Measurements from ENCODE around the gene BDKRB1. TPM values are rescaled to one million over a fixed set of nuclear protein-coding genes. Genes with fewer than 3 reads are reported as not detected.

BDKRB1 gene
- total RNA-seq (ENCODE audit: low replicate concordance), result not detected in 2 replicates

- Histone ChIP-seq H3K27me3 (no peaks in the 10 kb centered on the region), H2AFZ (replicated peaks) (no peak within 1 kb of the TSS)
Observed at GRCh38 chr14:96255501-96256366, at the start of gene BDKRB1. Gene BDKRB1 (plus strand): TSS chr14:96256210. CDS start chr14:96263683, 7,473 bp downstream.

DNA sequence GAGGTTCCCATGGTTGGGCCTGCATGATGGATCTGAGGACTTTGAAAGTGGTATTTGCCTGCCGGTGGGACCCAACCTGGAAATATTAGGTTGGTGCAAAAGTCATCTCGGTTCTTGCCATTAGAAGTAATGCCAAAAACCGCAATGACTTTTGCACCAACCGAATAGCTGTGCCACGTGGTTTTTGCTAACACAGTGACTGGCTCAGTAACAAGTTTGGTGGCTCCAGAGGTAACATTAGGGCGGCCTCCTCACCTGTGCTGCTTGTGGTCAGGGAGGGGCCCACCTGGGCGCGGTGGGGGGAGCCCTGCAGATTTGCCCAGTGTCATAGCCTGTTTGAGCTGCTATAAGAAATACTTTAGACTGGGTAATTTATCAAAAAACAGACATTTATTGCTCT lies 49.5 kb upstream of the BDKRB1 start:
- peaks cover 13% of the 10 kb centered on the region for H3K4me1 Mint-ChIP-seq
- H3K27ac Mint-ChIP-seq, result no peak overlapping the region
- no peak overlapping the region for H3K9ac ChIP-seq
- no peaks in the 10 kb centered on the region for H3K36me3 Mint-ChIP-seq
- TF ChIP-seq EZH2phosphoT487 (IDR thresholded peaks at IDR 0.05) (no peak), EZH2 (IDR thresholded peaks at IDR 0.05) (no peak)
- H3K27me3 ChIP-seq, result peaks cover 31% of the 10 kb centered on the region
- H3K79me2 ChIP-seq (ENCODE audit: low read depth), result no peaks in the 10 kb centered on the region
- no peaks in the 10 kb centered on the region for H3K9me3 Mint-ChIP-seq
- H4K20me1 ChIP-seq (ENCODE audit: low read depth), result no peaks in the 10 kb centered on the region
- no peak overlapping the region for H3K4me3 Mint-ChIP-seq
- peaks cover 10% of the 10 kb centered on the region for H3K4me1 ChIP-seq
- peaks cover 8% of the 10 kb centered on the region for H3K27me3 Mint-ChIP-seq (ENCODE audit: insufficient read depth, low read depth)
- no peak overlapping the region for H2AFZ ChIP-seq (replicated peaks)
- no peak overlapping the region for H3K27ac ChIP-seq
- no peaks in the 10 kb centered on the region for H3F3A ChIP-seq (ENCODE audit: low read depth)
- H3K4me3 ChIP-seq, result no peak overlapping the region
- no peak for DNase-seq (ENCODE audit: low spot score)
- H3K9me3 ChIP-seq (ENCODE audit: low read depth), result no peaks in the 10 kb centered on the region
- H3K4me2 ChIP-seq, result no peak overlapping the region
- H3K36me3 ChIP-seq, result no peaks in the 10 kb centered on the region

More at GRCh38 chr14:96255501-96256366, at the start of gene BDKRB1:
- Histone ChIP-seq H3K9me3 (ENCODE audit: low read depth) (no peaks in the 10 kb centered on the region), H3K36me3 (no peaks in the 10 kb centered on the region), H3K79me2 (ENCODE audit: low read depth) (no peaks in the 10 kb centered on the region), H3K4me3 (no peak within 1 kb of the TSS), H3F3A (ENCODE audit: low read depth) (no peaks in the 10 kb centered on the region), H3K4me1 (no peaks in the 10 kb centered on the region), H3K4me2 (no peak within 1 kb of the TSS), H4K20me1 (ENCODE audit: low read depth) (no peaks in the 10 kb centered on the region), H3K9ac (no peak within 1 kb of the TSS), H3K27ac (no peak within 1 kb of the TSS)
- no peaks in the 10 kb centered on the region for H3K36me3 Mint-ChIP-seq
- H3K4me3 Mint-ChIP-seq, result no peak within 1 kb of the TSS
- no peak for DNase-seq (ENCODE audit: low spot score)
- TF ChIP-seq, protein P1, sequence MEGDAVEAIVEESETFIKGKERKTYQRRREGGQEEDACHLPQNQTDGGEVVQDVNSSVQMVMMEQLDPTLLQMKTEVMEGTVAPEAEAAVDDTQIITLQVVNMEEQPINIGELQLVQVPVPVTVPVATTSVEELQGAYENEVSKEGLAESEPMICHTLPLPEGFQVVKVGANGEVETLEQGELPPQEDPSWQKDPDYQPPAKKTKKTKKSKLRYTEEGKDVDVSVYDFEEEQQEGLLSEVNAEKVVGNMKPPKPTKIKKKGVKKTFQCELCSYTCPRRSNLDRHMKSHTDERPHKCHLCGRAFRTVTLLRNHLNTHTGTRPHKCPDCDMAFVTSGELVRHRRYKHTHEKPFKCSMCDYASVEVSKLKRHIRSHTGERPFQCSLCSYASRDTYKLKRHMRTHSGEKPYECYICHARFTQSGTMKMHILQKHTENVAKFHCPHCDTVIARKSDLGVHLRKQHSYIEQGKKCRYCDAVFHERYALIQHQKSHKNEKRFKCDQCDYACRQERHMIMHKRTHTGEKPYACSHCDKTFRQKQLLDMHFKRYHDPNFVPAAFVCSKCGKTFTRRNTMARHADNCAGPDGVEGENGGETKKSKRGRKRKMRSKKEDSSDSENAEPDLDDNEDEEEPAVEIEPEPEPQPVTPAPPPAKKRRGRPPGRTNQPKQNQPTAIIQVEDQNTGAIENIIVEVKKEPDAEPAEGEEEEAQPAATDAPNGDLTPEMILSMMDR (IDR thresholded peaks at IDR 0.05), result no peak
- TF ChIP-seq EZH2 (IDR thresholded peaks at IDR 0.05) (no peak), EZH2phosphoT487 (IDR thresholded peaks at IDR 0.05) (no peak)
- H3K27me3 Mint-ChIP-seq (ENCODE audit: insufficient read depth, low read depth), result peaks cover 7% of the 10 kb centered on the region
- H3K4me1 Mint-ChIP-seq, result peaks cover 17% of the 10 kb centered on the region
- H3K9me3 Mint-ChIP-seq, result peaks cover 17% of the 10 kb centered on the region
- no peak within 1 kb of the TSS for H3K27ac Mint-ChIP-seq

DNA sequence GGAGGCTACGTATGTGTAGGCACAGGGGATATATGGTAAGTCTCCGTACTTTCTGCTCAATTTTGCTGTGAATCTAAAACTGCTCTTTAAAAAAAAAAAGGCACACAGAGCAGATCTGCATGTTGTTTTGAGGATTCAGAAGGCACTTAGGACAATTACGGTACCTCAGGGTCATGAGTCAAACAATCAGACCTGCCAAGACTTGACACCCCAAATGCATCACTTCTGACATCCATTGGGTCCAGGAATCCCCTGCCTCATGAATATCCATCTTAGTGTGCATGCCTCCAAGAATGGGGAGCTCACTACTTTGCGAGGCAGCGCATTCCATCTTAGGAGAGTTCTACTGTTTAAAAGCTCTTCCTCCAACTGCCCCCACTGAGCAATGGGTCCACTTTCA lies 48.3 kb upstream of the BDKRB1 start:
- no peak overlapping the region for H3K9ac ChIP-seq
- no peak overlapping the region for H2AFZ ChIP-seq (replicated peaks)
- H3K4me2 ChIP-seq, result no peak overlapping the region
- H3K27me3 ChIP-seq, result peaks cover 31% of the 10 kb centered on the region
- Mint-ChIP-seq H3K4me1 (peaks cover 8% of the 10 kb centered on the region), H3K4me3 (no peak overlapping the region), H3K9me3 (peaks cover 3% of the 10 kb centered on the region), H3K27me3 (ENCODE audit: insufficient read depth, low read depth) (peaks cover 8% of the 10 kb centered on the region), H3K27ac (no peak overlapping the region), H3K36me3 (no peaks in the 10 kb centered on the region)
- DNase-seq (ENCODE audit: low spot score), result no peak
- H3K27ac ChIP-seq, result no peak overlapping the region
- peaks cover 10% of the 10 kb centered on the region for H3K4me1 ChIP-seq
- no peak overlapping the region for H3K4me3 ChIP-seq
- no peaks in the 10 kb centered on the region for H3K36me3 ChIP-seq
- H3K79me2 ChIP-seq (ENCODE audit: low read depth), result no peaks in the 10 kb centered on the region
- H3F3A ChIP-seq (ENCODE audit: low read depth), result no peaks in the 10 kb centered on the region
- TF ChIP-seq, protein P1 (IDR thresholded peaks at IDR 0.05), result no peak
- TF ChIP-seq EZH2phosphoT487 (IDR thresholded peaks at IDR 0.05) (no peak), EZH2 (IDR thresholded peaks at IDR 0.05) (no peak)
- H4K20me1 ChIP-seq (ENCODE audit: low read depth), result no peaks in the 10 kb centered on the region
- H3K9me3 ChIP-seq (ENCODE audit: low read depth), result no peaks in the 10 kb centered on the region

DNA sequence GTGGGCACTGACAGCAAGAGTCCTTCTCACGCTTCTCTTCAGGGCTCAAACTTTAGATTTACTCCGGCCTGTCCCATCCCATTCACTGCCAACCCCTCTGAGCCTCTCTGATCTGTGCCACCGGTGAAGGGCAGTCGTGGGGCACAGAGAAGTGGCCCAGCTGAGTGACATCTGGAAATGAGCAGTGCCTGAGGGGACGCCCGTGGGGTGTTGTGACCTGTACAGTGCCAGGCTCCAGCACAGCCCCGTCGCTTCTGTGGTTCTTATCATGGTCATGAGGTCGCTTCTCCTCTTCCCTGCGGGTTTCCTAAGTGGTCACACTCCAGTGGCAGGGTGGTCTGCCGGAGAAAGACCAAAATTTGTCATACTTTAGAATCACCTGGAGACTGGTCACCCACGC lies 47.3 kb upstream of the BDKRB1 start:
- Mint-ChIP-seq H3K36me3 (no peaks in the 10 kb centered on the region), H3K27me3 (ENCODE audit: insufficient read depth, low read depth) (peaks cover 8% of the 10 kb centered on the region), H3K4me1 (peaks cover 8% of the 10 kb centered on the region), H3K27ac (no peak overlapping the region), H3K4me3 (no peak overlapping the region), H3K9me3 (peaks cover 10% of the 10 kb centered on the region)
- Histone ChIP-seq H3K4me2 (no peak overlapping the region), H3K79me2 (ENCODE audit: low read depth) (no peaks in the 10 kb centered on the region), H2AFZ (replicated peaks) (no peak overlapping the region), H3K9ac (no peak overlapping the region), H3F3A (ENCODE audit: low read depth) (no peaks in the 10 kb centered on the region), H3K27ac (no peak overlapping the region), H3K36me3 (no peaks in the 10 kb centered on the region), H3K27me3 (peaks cover 22% of the 10 kb centered on the region), H3K4me1 (peaks cover 10% of the 10 kb centered on the region), H3K4me3 (no peak overlapping the region), H3K9me3 (ENCODE audit: low read depth) (no peaks in the 10 kb centered on the region), H4K20me1 (ENCODE audit: low read depth) (no peaks in the 10 kb centered on the region)
- DNase-seq (ENCODE audit: low spot score), result no peak
- TF ChIP-seq, protein P1 (IDR thresholded peaks at IDR 0.05), result no peak
- TF ChIP-seq EZH2 (IDR thresholded peaks at IDR 0.05) (no peak), EZH2phosphoT487 (IDR thresholded peaks at IDR 0.05) (no peak)
